Ectodermal cell (in vitro differentiated cells): ENCODE data around the gene GPC6.

Source experiments
- H3K27ac ChIP-seq: 2 replicates; pipeline ENCODE4 v1.7.0; 2013; ENCODE audit warnings: mild to moderate bottlenecking, low read depth, low read length; ENCODE audit not compliant: insufficient read depth, poor library complexity, severe bottlenecking
- H3K27me3 ChIP-seq: 2 replicates; pipeline ENCODE4 v1.7.0; 2013; ENCODE audit warnings: mild to moderate bottlenecking, low read length; ENCODE audit not compliant: insufficient read depth, control insufficient read depth, poor library complexity, severe bottlenecking
- H3K36me3 ChIP-seq: one replicate; pipeline ENCODE4 v1.7.0; 2013; ENCODE audit warnings: low read length; ENCODE audit not compliant: control insufficient read depth, insufficient read depth
- H3K4me1 ChIP-seq: one replicate; pipeline ENCODE4 v1.7.0; 2013; ENCODE audit warnings: low read length; ENCODE audit not compliant: control insufficient read depth, insufficient read depth
- H3K4me3 ChIP-seq: 2 replicates; pipeline ENCODE4 v1.7.0; 2013; ENCODE audit warnings: low read depth, low read length, control low read depth; ENCODE audit not compliant: insufficient read depth
- H3K9me3 ChIP-seq: 2 replicates; pipeline ENCODE4 v1.7.0; 2013; ENCODE audit warnings: mild to moderate bottlenecking, low read length, moderate library complexity; ENCODE audit not compliant: control insufficient read depth
- WGBS, 2 experiments: methylation state at CpG; one replicate each; pipeline ENCODE4 v1.1.7; 2013; ENCODE audit warnings: missing lambda C conversion rate in 2 of 2; 5-methylcytosine and 5-hydroxymethylcytosine counted together

Gene GPC6

DNA sequence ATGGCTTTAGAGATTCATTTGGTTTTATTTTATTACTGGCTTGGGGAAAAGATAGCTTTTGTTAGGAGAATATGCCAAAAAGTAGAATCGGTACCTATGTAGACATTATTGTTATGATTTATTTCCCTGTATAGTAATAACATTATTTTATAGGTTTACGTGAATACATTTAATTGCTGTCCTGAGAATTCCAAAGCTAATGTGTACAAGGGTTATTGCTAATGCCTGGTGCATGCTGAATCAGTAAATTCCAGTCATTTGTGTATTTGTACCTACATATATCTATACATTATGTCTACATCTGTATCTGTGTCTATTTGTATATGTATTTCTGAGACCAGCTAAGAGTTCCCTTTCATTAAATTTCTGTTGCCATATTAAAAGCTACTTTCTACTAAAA is 550.9 kb downstream of the GPC6 start:
- Histone ChIP-seq H3K4me3 (no peak overlapping the region), H3K36me3 (no peaks in the 10 kb centered on the region), H3K27ac (no peak overlapping the region), H3K4me1 (no peaks in the 10 kb centered on the region), H3K27me3 (no peaks in the 10 kb centered on the region), H3K9me3 (no peaks in the 10 kb centered on the region)
- WGBS, 2 experiments: 80 to 100% methylated on average over 1 of the region's 2 CpGs

GRCh38 chr13:93778548-93778947 is 551.9 kb downstream of the GPC6 start:
- no peaks in the 10 kb centered on the region for H3K9me3 ChIP-seq
- H3K4me3 ChIP-seq: no peak overlapping the region
- H3K4me1 ChIP-seq: no peaks in the 10 kb centered on the region
- no peak overlapping the region for H3K27ac ChIP-seq
- H3K27me3 ChIP-seq: no peaks in the 10 kb centered on the region
- H3K36me3 ChIP-seq: no peaks in the 10 kb centered on the region
- 91 to 100% methylated on average over 1 of the region's 1 CpG for WGBS, 2 experiments

GRCh38 chr13:93784191-93784590 is 557.6 kb downstream of the GPC6 start:
- Histone ChIP-seq H3K4me1 (no peaks in the 10 kb centered on the region), H3K36me3 (no peaks in the 10 kb centered on the region), H3K4me3 (no peak overlapping the region), H3K27me3 (no peaks in the 10 kb centered on the region), H3K27ac (no peak overlapping the region), H3K9me3 (no peaks in the 10 kb centered on the region)
- 100% methylated on average over 1 of the region's 1 CpG for WGBS, 2 experiments

DNA sequence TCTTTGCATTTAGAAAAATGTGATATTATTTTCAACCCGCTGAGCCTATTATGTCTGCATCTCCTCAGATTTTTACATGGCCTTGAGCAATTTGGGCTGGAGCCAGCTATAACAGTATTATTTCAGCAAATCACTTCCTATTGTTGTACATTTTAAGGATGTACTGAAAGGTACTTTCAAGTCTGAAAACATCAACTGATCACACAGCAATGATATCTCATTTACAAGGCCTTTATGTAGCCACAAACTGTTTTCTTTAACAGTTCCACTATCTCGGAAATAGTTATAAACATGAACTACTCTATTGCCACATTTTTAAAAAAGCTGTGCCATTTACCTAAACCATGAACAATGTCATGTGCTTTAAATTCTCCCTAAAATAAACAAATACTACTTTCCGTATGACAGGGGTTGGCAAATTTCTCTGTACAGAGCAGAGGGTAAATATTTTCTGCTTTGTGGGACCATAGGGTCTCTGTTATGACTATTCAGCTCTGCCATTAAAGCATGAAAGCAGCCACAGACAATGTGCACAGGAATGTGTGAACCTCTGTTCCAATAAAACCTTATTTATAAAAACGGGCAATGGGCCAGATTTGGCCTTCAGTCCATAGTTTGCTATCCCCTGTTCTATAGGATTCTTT is 560.4 kb downstream of the GPC6 start:
- no peaks in the 10 kb centered on the region for H3K36me3 ChIP-seq

DNA sequence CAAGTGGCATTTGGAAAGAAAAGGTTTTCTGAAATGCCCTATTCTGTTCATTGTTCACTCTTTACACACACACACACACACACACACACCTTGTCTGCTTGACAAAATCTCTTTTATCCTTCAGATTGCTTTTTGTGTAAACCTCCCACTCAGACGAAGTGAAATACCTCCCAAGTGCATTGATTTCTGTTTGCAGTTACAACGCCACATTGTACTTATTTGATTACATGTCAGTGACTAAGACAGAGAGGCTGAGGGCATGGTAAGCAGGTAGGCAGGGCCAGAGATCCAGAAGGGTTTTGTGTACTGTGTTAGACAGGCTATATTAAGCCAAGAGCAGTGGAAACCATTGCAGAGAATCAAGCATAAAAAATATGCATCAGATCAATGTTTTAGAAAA is 561.8 kb downstream of the GPC6 start:
- WGBS, 2 experiments: 83 to 96% methylated on average over 2 of the region's 2 CpGs
- Histone ChIP-seq H3K9me3 (no peaks in the 10 kb centered on the region), H3K36me3 (no peaks in the 10 kb centered on the region), H3K4me1 (no peaks in the 10 kb centered on the region), H3K27ac (no peak overlapping the region), H3K27me3 (no peaks in the 10 kb centered on the region), H3K4me3 (no peak overlapping the region)

More for the DNA sequence above, 560.4 kb downstream of the GPC6 start:
- Histone ChIP-seq H3K4me1 (no peaks in the 10 kb centered on the region), H3K4me3 (no peak overlapping the region), H3K9me3 (no peaks in the 10 kb centered on the region), H3K27me3 (no peaks in the 10 kb centered on the region), H3K27ac (no peak overlapping the region)
- 93 to 99% methylated on average over 4 of the region's 4 CpGs for WGBS, 2 experiments

DNA sequence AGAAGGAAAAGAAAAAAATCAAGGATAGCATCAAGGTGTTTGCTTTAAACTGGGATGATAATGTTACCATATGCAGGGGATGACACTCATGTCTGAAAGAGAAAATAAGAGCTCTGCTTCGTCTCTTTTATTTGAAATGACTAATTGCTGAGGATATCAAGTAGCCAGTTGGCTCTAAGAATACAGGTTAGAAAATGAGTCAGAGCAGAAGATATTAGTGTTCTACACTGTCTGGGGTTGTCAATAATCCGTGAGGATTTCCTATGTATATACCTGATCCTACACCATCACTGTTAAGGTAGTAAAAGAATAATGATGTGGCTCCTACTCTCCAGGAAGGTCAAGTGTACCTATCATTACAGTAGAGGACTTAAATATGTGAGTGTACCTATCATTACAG is 562.5 kb downstream of the GPC6 start:
- Histone ChIP-seq H3K9me3 (no peaks in the 10 kb centered on the region), H3K4me1 (no peaks in the 10 kb centered on the region), H3K27ac (no peak overlapping the region), H3K36me3 (no peaks in the 10 kb centered on the region), H3K27me3 (no peaks in the 10 kb centered on the region), H3K4me3 (no peak overlapping the region)
- 74 to 95% methylated on average over 2 of the region's 2 CpGs for WGBS, 2 experiments

- no peaks in the 10 kb centered on the region for H3K36me3 ChIP-seq
- H3K9me3 ChIP-seq: no peaks in the 10 kb centered on the region
- H3K27ac ChIP-seq: no peak overlapping the region
- H3K27me3 ChIP-seq: no peaks in the 10 kb centered on the region
- H3K4me3 ChIP-seq: no peak overlapping the region
- H3K4me1 ChIP-seq: no peaks in the 10 kb centered on the region
- 69 to 83% methylated on average over 3 of the region's 3 CpGs for WGBS, 2 experiments
Measured at GRCh38 chr13:93794197-93794885, 567.7 kb downstream of the GPC6 start.

DNA sequence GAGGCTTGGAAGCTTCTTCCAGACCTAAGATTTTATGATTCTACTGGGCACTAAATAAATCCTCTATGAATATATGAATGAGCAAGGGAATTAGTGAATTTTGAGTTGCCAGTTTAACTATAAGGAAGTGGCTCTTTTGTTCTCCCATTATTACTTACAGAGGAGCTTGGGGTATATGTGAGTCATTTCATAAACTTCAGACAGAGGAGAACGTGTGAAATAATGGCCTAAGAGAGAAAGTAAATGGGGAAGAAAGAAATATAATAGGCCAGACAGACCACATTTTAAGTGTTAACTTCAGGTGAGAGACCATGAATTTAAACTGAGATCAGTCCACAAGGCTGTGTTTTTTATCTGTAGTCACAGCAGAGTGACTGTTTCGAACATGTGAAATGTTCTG is 570.9 kb downstream of the GPC6 start:
- no peaks in the 10 kb centered on the region for H3K36me3 ChIP-seq
- H3K27me3 ChIP-seq: no peaks in the 10 kb centered on the region
- H3K27ac ChIP-seq: no peak overlapping the region
- WGBS, 2 experiments: 81 to 85% methylated on average over 2 of the region's 2 CpGs
- H3K4me1 ChIP-seq: no peaks in the 10 kb centered on the region
- H3K4me3 ChIP-seq: no peak overlapping the region
- no peaks in the 10 kb centered on the region for H3K9me3 ChIP-seq

DNA sequence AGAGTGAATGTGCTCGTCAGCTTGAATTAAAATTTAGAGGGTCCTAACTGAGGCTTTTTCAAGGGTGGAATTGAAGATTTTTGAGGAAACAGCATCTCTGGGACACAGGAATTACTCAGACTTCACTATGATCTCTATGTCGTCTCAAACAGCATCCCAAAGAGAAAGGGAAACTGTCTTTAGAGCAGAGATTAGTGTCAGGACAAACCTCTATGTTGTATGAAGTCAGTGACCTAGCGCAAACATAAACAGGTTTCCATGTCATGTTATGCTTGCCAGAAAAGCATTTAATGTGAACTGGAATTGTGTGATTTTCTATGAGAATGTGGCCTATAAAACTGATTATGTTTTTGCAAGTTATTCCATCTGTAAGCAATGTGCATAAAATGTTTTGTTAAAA is 573.7 kb downstream of the GPC6 start:
- Histone ChIP-seq H3K4me3 (no peak overlapping the region), H3K27me3 (no peaks in the 10 kb centered on the region), H3K27ac (no peak overlapping the region), H3K36me3 (no peaks in the 10 kb centered on the region), H3K9me3 (no peaks in the 10 kb centered on the region), H3K4me1 (no peaks in the 10 kb centered on the region)
- WGBS, 2 experiments: 94 to 96% methylated on average over 3 of the region's 3 CpGs

DNA sequence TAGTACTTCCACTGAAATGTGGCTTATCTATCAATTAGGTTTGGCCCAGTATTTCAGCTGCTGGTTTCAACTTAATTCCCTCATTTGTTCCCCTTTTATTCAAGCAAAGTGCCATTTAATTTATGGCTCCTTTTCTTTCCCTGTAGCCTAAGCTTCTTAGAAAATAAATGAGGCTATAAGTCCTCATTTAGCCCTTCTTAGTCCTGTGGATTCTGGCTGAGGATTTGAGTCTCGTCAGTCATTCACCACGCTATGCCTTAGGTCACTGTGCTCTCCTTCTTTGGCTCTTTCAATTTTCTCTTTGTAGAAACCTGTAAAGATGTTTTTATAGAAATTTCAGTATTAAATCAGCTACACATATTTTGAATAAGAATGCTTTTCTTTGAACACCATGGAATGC is 579.1 kb downstream of the GPC6 start:
- H3K4me1 ChIP-seq: peaks cover 13% of the 10 kb centered on the region
- no peak overlapping the region for H3K27ac ChIP-seq
- WGBS, 2 experiments: 55 to 92% methylated on average over 2 of the region's 2 CpGs

More for the DNA sequence above, 579.1 kb downstream of the GPC6 start:
- Histone ChIP-seq H3K36me3 (no peaks in the 10 kb centered on the region), H3K9me3 (no peaks in the 10 kb centered on the region), H3K4me3 (no peak overlapping the region), H3K27me3 (no peaks in the 10 kb centered on the region)
